CD4-positive, alpha-beta T cell (primary cell): ENCODE data around the gene LY9. TPM values are rescaled to one million over a fixed set of nuclear protein-coding genes. Genes with fewer than 3 reads are reported as not detected.
A peak's percentile ranks its signal among the peaks of the same experiment; 100 is the strongest.

Experiments
- ATAC-seq: fragments of 200-7000 bp; cut with Tn5 transposase; one replicate; pipeline ENCODE4 v1.10.0; 2022; ENCODE audit warnings: mild to moderate bottlenecking; ENCODE audit not compliant: poor library complexity
- CTCF ChIA-PET: fragments of 350-600 bp; sonication (Branson Sonifier 250); formaldehyde crosslinking; loops from one replicate; lab custom pipeline; 2021; ENCODE audit warnings: antibody characterized with exemption, inconsistent platforms; lab: Charles Lee
- POLR2A ChIA-PET: fragments of 350-600 bp; sonication (Branson Sonifier 250); formaldehyde crosslinking; loops from one replicate; lab custom pipeline; 2021; ENCODE audit warnings: antibody characterized with exemption, inconsistent platforms; lab: Charles Lee
- DNase-seq, 14 experiments: peaks; one replicate each; pipeline ENCODE4 v3.0.0-alpha.2; 2013 to 2020; ENCODE audit warnings: mixed read lengths in 2 of 14
- H3K27ac ChIP-seq, 2 donors: one replicate each; pipeline versions ENCODE4 v1.5.1 to v1.7.0; 2013; ENCODE audit warnings: low read length in 2 of 2, low read depth in 1 of 2, mild to moderate bottlenecking in 1 of 2
- H3K27me3 ChIP-seq, 2 experiments: 1 replicate in 1 of 2; 2 replicates in 1 of 2; pipeline versions ENCODE4 v1.6.1 to v1.7.0; 2013; ENCODE audit warnings: low read length in 2 of 2, control low read depth in 1 of 2, mild to moderate bottlenecking in 1 of 2, moderate library complexity in 1 of 2; ENCODE audit not compliant: insufficient read depth in 2 of 2, control insufficient read depth in 1 of 2
- H3K36me3 ChIP-seq: one replicate; pipeline ENCODE4 v1.6.1; 2013; ENCODE audit warnings: low read length, control low read depth; ENCODE audit not compliant: insufficient read depth
- H3K4me1 ChIP-seq: one replicate; pipeline ENCODE4 v1.6.1; 2013; ENCODE audit warnings: low read length, control low read depth; ENCODE audit not compliant: insufficient read depth
- H3K4me3 ChIP-seq: one replicate; pipeline ENCODE4 v1.5.1; 2013; ENCODE audit warnings: mild to moderate bottlenecking, low read length, moderate library complexity
- H3K9me3 ChIP-seq, 2 experiments: 1 replicate in 1 of 2; 2 replicates in 1 of 2; pipeline versions ENCODE4 v1.6.1 to v1.7.0; 2013; ENCODE audit warnings: low read length in 2 of 2, mild to moderate bottlenecking in 2 of 2, control low read depth in 1 of 2, moderate library complexity in 1 of 2; ENCODE audit not compliant: control insufficient read depth in 1 of 2, insufficient read depth in 1 of 2
- H3K27ac Mint-ChIP-seq: one replicate; pipeline ENCODE4 v1.8.0; 2020; ENCODE audit warnings: mixed read lengths
- H3K27me3 Mint-ChIP-seq: one replicate; pipeline ENCODE4 v1.8.0; 2021; ENCODE audit warnings: mixed read lengths
- H3K36me3 Mint-ChIP-seq: one replicate; pipeline ENCODE4 v1.8.0; 2021; ENCODE audit warnings: low read depth, mixed read lengths
- H3K4me1 Mint-ChIP-seq: one replicate; pipeline ENCODE4 v1.8.0; 2021; ENCODE audit warnings: low read depth, mixed read lengths
- H3K4me3 Mint-ChIP-seq: one replicate; pipeline ENCODE4 v1.8.0; 2020; ENCODE audit warnings: mild to moderate bottlenecking, mixed read lengths
- H3K9me3 Mint-ChIP-seq: one replicate; pipeline ENCODE4 v1.8.0; 2020; ENCODE audit warnings: mixed read lengths
- CTCF ChIP-seq: fragments of 200-600 bp; IDR thresholded peaks from one replicate; pipeline ENCODE4 v1.8.0; 2022; ENCODE audit warnings: antibody characterized with exemption, mild to moderate bottlenecking
- intact Hi-C, 2 experiments: fragments of 100-400 bp; cut with DNase I in 1 of 2; cut with micrococcal nuclease in 1 of 2; formaldehyde crosslinking; loops; one replicate each; pipeline versions ENCODE4 v1.15.1 to v1.9.0; 2023 to 2025; cut with DNase I, micrococcal nuclease
- total RNA-seq, 174 experiments: library from RNA in 2 of 174; stranded (reverse) in 2 of 174; gene quantifications; one replicate each; pipeline ENCODE4 v1.2.3 and lab custom pipeline; 2021 to 2026

Gene LY9
- total RNA-seq, 2 experiments from 2014 or later = 124 TPM

DNA sequence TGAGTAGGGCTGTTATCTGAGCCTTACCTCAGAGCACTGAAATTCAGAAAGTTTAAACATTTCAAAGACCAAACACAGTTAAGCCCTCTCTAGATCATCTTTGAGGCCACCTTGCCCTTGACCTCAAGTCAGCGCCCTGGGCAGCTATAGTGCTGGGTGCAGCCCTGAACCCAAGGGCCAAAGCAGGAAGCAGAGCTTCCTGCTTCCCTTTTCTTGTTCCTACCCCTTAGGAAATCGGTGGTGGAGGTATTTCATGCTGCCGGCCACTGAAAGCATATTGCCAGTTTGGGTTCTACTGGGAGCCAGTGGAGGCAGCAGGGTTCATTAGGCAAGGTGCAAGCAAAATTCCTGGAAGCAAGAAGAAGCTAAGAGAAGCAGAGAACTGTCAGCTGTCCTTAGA is 40.6 kb downstream of the LY9 start:
- H3K27ac ChIP-seq = peak overlapping the region; percentile 76 to 79
- no peak overlapping the region for H3K4me3 ChIP-seq

DNA sequence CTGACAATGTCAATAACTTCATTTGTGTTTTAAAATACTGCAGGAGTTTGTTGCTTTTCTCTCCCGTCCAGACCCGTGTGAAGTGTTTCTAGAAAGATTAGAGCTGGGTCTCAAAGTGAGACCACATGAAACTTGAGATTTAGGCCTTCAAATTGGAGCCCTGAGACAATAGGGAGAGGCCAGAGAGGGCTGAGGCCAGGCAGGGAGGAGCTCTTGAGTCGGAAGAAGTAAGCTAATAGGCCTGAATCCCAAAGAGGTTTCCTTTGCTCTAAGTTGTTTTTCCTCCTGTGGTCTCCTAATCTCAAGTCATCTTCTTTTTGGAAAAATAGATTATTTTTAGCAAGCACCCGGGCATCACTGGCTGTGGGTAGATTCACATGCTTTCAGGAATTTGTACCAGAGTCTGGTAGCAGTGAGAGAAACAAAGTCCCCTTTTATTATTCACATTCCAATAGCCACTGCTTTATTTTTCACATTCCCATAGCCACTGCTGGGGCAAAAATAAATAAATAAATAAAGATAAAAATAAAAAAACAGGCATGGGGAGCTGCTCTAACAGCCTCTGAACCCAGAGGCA is 41.1 kb downstream of the LY9 start:
- H3K4me1 ChIP-seq = peaks cover 55% of the 10 kb centered on the region
- no peak for TF ChIP-seq CTCF
- no peaks in the 10 kb centered on the region for H3K9me3 Mint-ChIP-seq
- peak overlapping the region; percentile 37 for H3K4me3 Mint-ChIP-seq
- ATAC-seq (no peak), DNase-seq (no peak)
- H3K27me3 ChIP-seq = no peaks in the 10 kb centered on the region
- H3K36me3 ChIP-seq = no peaks in the 10 kb centered on the region
- H3K36me3 Mint-ChIP-seq = peaks cover 4% of the 10 kb centered on the region
- intact Hi-C loops = loop anchor here (5.0 to 10.0 kb wide), 4 partner anchors 40 to 260 kb away; partner anchors contain the start of genes KLHDC9 (in 2 of the 2) and LY9 (in 1 of the 2)
- peaks cover 69% of the 10 kb centered on the region for H3K4me1 Mint-ChIP-seq
- H3K27ac ChIP-seq = peak overlapping the region; percentile 76 to 79
- ChIA-PET CTCF (interaction anchor here (0.7 to 3.1 kb wide), 13 partner anchors 40 to 280 kb away, joined by 3 to 20 read pairs (median 4); partner anchors contain the start of genes ITLN1 and LY9), POLR2A (interaction anchor here (0.8 to 4.0 kb wide), 23 partner anchors 10 to 296 kb away, joined by 3 to 50 read pairs (median 5); partner anchors contain the start of genes CD48, F11R, ITLN1 and LY9)
- H3K9me3 ChIP-seq = no peaks in the 10 kb centered on the region
- H3K27ac Mint-ChIP-seq = peak overlapping the region; percentile 96
- H3K27me3 Mint-ChIP-seq = no peaks in the 10 kb centered on the region
- H3K4me3 ChIP-seq = no peak overlapping the region

More for the DNA sequence above, 40.6 kb downstream of the LY9 start:
- ATAC-seq (no peak), DNase-seq (peak in 1 of 14 experiments; percentile 19)
- Histone ChIP-seq H3K36me3 (no peaks in the 10 kb centered on the region), H3K4me1 (peaks cover 55% of the 10 kb centered on the region), H3K9me3 (no peaks in the 10 kb centered on the region), H3K27me3 (no peaks in the 10 kb centered on the region)
- no peaks in the 10 kb centered on the region for H3K27me3 Mint-ChIP-seq
- peak overlapping the region; percentile 96 for H3K27ac Mint-ChIP-seq
- no peaks in the 10 kb centered on the region for H3K9me3 Mint-ChIP-seq
- peaks cover 4% of the 10 kb centered on the region for H3K36me3 Mint-ChIP-seq
- H3K4me3 Mint-ChIP-seq = peak overlapping the region; percentile 37
- POLR2A ChIA-PET = interaction anchor here (0.8 to 4.0 kb wide), 13 partner anchors 10 to 209 kb away, joined by 4 to 50 read pairs (median 8); partner anchors contain the start of genes ITLN1, LY9 and USF1
- no peak for TF ChIP-seq CTCF
- CTCF ChIA-PET = interaction anchor here (0.9 to 3.1 kb wide), 10 partner anchors 41 to 261 kb away, joined by 3 to 20 read pairs (median 8); partner anchors contain the start of gene ITLN1
- H3K4me1 Mint-ChIP-seq = peaks cover 69% of the 10 kb centered on the region
- intact Hi-C loops = loop anchor here (5.0 to 10.0 kb wide), 4 partner anchors 39 to 261 kb away; partner anchors contain the start of genes KLHDC9 (in 2 of the 2) and LY9 (in 1 of the 2)

- Histone ChIP-seq H3K36me3 (no peaks in the 10 kb centered on the region), H3K27me3 (no peaks in the 10 kb centered on the region), H3K4me1 (peaks cover 55% of the 10 kb centered on the region), H3K9me3 (no peaks in the 10 kb centered on the region), H3K27ac (peak overlapping the region; percentile 76 to 79), H3K4me3 (peak overlapping the region; percentile 23)
- no peaks in the 10 kb centered on the region for H3K27me3 Mint-ChIP-seq
- H3K27ac Mint-ChIP-seq = peak overlapping the region; percentile 96
- CTCF ChIA-PET = interaction anchor here (0.7 to 3.1 kb wide), 14 partner anchors 40 to 279 kb away, joined by 3 to 20 read pairs (median 5); partner anchors contain the start of genes ITLN1 and LY9
- peak; percentile 68 to 95 (median 82) for DNase-seq
- peak overlapping the region; percentile 79 for H3K4me3 Mint-ChIP-seq
- peak; percentile 96 for ATAC-seq
- peak; percentile 65 for TF ChIP-seq CTCF
- intact Hi-C loops = loop anchor here (5.0 to 10.0 kb wide), 4 partner anchors 40 to 260 kb away; partner anchors contain the start of genes KLHDC9 (in 2 of the 2) and LY9 (in 1 of the 2)
- peaks cover 4% of the 10 kb centered on the region for H3K36me3 Mint-ChIP-seq
- POLR2A ChIA-PET = interaction anchor here (0.8 to 4.0 kb wide), 23 partner anchors 11 to 295 kb away, joined by 3 to 50 read pairs (median 5); partner anchors contain the start of genes CD48, F11R, ITLN1 and LY9
- H3K4me1 Mint-ChIP-seq = peaks cover 73% of the 10 kb centered on the region
- no peaks in the 10 kb centered on the region for H3K9me3 Mint-ChIP-seq
Measured at GRCh38 chr1:160837558-160838205, 41.7 kb downstream of the LY9 start.
